ENCODE measurements around the gene TTLL11.
A peak's percentile ranks its signal among the peaks of the same experiment; 100 is the strongest.

The TTLL11 gene

DNA sequence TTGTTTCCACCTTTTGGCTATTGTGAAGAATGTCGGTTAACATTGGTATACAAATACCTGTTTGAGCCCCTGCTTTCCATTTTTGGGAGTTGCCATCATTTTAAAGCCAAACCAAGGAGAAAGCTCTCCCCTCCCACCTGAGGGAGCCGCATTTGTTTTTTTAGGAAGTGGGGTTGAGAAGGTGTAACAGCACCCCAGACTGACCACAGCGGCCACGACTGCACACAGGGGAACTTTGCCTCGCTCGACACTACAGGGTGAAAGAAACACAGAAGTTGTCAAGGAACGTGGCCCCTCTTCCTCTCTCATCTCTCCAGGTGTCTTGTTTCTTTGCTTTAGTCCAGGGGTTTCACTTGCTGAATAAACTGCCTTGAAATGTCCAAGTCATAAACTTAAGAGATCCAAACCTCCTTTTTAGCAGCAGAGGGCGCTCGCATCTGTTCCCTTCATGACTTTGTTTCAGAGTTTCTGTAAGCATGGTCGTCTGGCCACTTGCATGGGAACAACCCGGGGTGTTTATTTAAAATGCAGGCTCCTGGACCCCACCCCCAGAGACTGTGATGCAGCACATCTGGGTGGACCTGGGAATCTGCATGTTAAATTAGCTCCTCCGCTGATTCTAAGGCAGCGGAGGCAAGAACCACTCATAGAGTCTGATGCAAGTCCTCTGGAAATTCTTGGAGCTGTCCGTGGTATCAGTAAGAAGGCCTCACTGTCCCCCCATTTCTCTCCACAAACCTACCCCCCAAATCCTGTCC lies 2.1 kb upstream of the TTLL11 start:
- TF ChIP-seq, protein P1, sequence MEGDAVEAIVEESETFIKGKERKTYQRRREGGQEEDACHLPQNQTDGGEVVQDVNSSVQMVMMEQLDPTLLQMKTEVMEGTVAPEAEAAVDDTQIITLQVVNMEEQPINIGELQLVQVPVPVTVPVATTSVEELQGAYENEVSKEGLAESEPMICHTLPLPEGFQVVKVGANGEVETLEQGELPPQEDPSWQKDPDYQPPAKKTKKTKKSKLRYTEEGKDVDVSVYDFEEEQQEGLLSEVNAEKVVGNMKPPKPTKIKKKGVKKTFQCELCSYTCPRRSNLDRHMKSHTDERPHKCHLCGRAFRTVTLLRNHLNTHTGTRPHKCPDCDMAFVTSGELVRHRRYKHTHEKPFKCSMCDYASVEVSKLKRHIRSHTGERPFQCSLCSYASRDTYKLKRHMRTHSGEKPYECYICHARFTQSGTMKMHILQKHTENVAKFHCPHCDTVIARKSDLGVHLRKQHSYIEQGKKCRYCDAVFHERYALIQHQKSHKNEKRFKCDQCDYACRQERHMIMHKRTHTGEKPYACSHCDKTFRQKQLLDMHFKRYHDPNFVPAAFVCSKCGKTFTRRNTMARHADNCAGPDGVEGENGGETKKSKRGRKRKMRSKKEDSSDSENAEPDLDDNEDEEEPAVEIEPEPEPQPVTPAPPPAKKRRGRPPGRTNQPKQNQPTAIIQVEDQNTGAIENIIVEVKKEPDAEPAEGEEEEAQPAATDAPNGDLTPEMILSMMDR (conservative IDR thresholded peaks at IDR 0.05; ENCODE audit: low read depth, low read length) = peak; percentile 80
- DNase-seq (ENCODE audit: low read depth) = peak; percentile 20
- no peak overlapping the region for H3K4me3 ChIP-seq (ENCODE audit: low read length)

DNA sequence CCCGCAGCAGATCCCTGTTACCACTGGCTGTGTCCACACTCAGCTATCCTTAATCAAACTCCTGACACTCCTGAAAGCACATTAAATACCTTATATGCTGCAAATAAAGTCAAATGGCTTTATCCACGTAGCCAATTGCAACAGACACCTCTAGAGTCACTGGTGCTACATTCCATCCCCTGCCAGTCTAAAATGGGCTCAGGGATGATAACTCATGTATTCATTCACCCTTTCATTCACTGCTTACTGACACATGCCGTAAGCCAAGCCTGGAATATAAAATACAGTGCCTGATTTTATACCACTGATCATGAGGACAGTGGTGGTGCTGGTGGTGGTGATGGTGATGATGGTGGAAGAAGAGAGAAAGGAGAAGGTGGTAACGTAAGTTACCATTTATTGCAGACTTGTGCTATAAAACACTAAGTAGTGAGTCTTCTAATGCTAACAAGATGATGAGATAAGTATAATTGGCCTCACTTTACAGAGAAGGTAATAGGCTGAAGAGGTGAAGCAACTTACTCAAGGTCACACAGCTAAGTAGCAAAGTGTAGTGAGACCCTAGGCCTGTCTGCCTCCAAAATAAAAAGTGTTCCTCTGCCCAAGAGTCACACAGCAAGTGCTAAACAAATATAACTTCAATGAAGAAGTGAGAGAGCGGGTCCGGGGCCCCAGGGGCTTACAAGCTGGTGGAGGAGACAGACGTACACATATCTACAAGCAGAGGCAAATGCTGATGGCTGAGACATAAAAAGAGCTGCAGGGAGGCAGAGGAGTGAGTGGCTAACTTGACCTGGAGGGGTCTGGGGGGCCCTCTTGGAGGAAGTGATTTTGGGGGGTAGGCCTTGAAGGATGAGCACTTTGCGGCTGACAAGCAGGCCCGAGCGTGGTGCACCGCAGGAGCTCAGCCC lies 1.2 kb downstream of the TTLL11 start:
- peak overlapping the region; percentile 64 for H3K4me3 ChIP-seq (ENCODE audit: low read length)
- TF ChIP-seq, protein P1 (conservative IDR thresholded peaks at IDR 0.05; ENCODE audit: low read depth, low read length) = no peak
- no peak for DNase-seq (ENCODE audit: low read depth)

DNA sequence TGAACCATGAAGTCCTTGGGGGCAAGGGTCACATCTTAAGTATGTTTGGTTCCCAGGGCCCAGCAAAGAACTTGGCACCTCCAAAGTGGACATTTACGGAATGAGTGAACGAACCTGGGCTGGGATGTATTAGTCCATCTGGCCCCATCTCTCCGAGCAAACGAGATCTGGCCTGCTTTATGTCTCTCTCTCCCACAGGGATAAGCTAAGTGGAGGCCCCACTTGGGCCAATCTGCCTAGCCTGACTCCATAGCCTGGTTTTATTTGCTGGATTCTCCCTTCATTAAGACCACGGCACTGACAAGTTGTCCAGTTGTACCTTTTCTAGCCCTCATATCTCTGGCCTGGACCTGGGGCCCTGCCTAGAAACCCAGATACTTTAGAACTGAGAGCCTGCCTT lies 2.1 kb downstream of the TTLL11 start:
- TF ChIP-seq, protein P1 (conservative IDR thresholded peaks at IDR 0.05; ENCODE audit: low read depth, low read length) = no peak
- no peak overlapping the region for H3K4me3 ChIP-seq (ENCODE audit: low read length)
- DNase-seq (ENCODE audit: low read depth) = no peak

DNA sequence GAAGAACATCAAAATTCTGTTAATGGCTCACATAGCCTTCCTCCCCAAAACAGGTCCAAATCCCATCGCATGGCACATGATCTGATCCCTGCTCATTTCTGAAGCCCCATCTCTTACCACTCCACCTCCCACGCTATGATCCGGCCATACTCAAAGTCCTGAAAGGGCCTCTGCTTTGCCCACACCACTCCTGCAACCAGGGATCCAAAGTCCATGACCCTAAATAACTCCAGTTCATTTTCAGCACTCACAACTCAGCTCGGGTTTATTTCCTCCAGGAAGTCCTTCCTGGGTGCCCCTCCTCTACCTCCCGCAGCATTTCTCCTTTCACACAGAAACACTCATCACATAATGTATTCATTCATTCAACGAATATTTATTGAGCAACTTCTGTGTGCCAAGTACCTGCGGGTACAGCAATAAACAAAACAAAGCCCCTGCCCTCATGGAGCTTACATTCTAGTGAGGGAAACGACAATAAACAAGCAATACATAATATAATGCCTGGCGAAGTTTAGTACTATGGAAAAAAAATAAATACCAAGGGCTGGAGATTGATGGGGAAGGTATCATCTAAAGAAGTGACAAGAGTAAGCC lies 2.7 kb downstream of the TTLL11 start:
- TF ChIP-seq, protein P1 (conservative IDR thresholded peaks at IDR 0.05; ENCODE audit: low read depth, low read length) = no peak
- no peak overlapping the region for H3K4me3 ChIP-seq (ENCODE audit: low read length)
- DNase-seq (ENCODE audit: low read depth) = no peak

DNA sequence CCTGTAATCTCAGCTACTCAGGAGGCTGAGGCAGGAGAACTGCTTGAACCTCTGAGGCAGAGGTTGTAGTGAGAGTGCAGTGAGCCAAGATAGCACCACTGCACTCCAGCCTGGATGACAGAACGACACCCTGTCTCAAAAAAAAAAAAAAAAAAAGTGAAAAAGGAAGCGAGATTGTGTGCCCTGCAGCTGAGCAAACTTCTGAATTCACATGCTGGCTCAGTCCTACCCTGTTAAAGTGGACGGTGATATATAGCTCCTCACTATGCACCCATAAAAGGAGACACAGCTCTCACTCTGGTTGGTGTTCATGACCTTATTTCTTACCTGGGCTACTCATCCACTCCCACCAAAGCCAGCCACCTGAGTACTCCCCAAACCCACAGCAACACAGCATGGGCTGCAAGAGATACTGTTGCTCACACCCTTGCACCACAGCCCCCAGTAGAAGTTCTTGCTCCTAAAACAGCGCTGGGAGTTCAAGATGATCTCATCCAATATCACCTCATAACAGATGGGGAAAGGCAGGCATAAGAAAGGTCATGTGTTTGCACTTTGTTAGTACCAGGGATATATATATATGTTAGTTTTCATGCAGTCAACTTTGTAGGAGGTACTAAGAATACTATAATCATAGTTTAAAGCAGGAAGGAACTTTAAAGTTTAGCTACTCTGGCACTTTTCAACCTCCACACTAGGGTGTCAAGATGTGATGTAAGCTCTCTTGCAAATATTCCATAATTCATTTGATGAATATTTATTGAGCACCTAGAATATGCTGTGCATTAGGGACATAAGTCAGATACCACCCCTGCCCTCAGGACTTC lies 4.0 kb downstream of the TTLL11 start:
- H3K4me3 ChIP-seq (ENCODE audit: low read length) = no peak overlapping the region
- no peak for DNase-seq (ENCODE audit: low read depth)
- TF ChIP-seq, protein P1 (conservative IDR thresholded peaks at IDR 0.05; ENCODE audit: low read depth, low read length) = no peak

DNA sequence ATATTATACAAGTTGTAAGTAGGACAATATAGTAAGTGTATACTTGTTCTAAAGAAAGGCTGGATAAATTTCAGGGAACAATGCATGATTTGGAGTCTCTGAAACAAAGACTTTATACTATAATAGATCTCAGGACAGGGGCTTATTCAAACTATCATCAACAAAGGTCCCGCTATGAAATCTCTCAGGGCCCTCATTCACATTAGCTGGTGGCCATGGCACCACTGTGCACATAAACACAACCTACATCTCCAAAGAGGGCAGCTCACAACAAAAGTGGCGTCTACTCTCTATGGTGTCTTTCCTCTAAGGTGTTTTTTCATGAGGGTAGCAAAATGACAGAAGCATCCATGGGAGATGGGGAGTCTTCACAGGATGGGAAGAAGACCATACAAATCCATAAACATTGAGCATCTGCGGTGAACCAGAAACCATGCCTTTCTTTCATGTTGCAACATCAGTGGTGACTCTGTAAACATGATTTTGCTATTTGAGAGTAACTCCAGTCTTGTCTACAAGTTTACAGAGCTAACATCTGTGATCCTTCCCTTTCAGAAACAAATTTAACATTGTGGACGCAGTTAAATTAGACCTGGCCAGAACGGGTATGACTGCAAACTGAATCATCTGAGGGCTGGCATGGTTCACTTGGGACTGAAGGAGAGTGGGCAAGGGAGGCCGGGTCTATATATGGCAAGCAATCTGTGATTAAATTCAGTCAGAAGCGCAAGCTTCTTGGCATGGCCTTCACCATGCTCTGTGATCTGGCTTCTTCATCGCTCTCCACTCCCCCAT lies 5.5 kb downstream of the TTLL11 start:
- TF ChIP-seq, protein P1 (conservative IDR thresholded peaks at IDR 0.05; ENCODE audit: low read depth, low read length) = no peak
- no peak overlapping the region for H3K4me3 ChIP-seq (ENCODE audit: low read length)
- no peak for DNase-seq (ENCODE audit: low read depth)

Data from retinal pigment epithelial cell (primary cell).